ENCODE results near the gene ADCY3.

The ADCY3 gene

GRCh38 chr2:24872344-24873115, 47.5 kb downstream of the ADCY3 start:
- DNase-seq, result no peak

DNA sequence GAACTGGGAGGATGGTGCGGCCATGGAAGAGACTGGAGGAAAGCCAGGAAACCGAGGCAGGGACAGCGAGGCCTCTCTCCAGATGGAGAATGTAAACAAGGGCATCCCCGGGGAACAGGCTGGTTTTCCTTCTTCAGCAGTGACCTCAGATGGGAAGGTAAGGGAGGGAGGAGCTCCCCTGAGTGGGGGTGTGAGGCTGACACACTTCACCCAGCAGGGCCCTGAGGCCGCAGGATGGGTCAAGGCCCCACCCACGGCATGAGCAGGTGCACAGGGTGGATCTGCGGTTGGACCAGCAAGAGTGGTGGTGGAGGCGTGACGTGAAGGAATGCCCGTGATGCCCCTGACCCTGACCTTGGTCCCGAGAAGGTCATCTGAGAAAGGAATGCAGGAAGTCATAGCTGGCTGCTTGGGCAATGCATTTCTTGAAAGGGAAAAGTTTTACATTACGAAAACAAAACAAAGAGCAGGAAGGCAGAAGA, 48.1 kb downstream of the ADCY3 start:
- no peak for DNase-seq

DNA sequence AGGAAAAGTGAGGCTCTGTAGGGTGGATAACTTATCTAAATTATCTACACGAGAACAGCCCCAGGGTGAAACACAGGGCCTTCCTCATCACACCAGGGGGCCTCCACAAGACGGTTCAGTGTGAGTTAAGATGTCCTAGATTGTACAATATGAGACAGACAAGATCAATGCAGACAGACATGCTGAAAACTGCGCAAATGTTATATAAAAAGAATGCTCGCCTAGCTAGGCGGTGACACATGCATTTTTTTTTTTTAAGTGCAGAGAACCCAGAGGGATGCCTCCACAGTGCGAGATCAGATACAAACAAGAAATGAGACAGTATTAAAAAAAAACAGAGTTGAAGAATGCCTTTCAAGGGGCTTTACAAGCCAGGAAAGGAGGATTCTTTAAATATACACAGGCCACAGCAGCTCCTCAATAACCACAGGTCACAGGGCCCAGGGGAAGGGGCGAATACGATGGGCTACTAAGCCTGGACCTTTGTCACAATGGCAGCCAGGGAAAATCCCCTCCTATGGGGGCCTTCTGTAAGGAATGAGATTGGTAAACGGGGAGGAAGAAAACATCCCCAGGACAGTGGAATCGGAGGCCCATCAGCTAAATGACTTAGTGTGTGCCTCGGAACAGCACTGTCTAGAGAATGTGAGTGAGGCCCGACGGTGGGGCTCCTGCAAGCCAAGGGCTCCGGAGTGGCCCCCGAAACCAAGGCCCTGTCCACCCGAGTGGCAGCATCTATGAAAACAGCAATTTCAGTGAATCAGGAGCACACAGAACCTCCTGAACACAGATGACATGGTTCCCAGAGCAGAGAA, 48.9 kb downstream of the ADCY3 start:
- DNase-seq, result no peak

- DNase-seq, result no peak
Observed at GRCh38 chr2:24870440-24870839, 49.6 kb downstream of the ADCY3 start.

DNA sequence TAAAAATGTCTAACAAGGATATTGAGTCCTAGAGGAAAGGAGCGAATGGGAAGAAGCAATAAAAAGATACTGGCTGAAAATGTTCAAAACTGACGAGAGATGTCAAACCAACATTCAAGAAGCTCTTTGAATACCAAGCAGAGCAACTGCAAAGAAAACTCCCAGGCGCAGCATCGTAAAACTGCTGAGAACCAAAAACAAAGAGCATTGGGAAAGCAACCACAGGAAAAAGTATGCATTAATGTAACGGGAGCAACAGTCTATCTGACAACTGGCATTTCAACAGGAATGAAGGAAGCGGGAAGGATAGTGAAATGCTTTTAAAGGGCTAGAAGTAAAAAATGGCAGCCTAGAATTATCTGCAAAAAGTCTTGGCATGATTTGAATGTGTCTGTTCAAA, 53.1 kb downstream of the ADCY3 start:
- no peak for DNase-seq

GRCh38 chr2:24863641-24864040, 56.4 kb downstream of the ADCY3 start:
- no peak for DNase-seq

DNA sequence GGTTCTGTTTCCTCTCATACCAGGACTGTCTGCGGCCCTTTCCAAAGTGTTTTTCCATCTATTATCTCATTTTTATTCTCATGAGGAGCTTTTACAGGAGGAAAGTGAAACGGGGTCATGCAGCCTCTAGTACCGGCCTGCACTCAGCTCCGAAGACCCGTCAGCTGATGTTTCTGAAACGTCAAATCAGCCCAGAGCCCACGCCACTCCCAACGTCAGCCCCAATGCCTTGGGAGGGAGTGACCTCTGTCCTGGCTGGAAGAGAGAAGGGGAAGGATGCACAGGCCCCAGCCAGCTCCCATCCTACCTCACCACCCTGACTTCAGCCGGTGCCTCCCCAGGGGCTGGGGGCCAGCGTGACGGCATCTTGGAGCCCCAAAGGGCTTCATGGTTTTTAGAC, 58.5 kb downstream of the ADCY3 start:
- DNase-seq, result no peak

- DNase-seq, result no peak
Observed at GRCh38 chr2:24860631-24861030, 59.4 kb downstream of the ADCY3 start.

- no peak for DNase-seq
Observed at GRCh38 chr2:24859968-24860600, 60.0 kb downstream of the ADCY3 start.

DNA sequence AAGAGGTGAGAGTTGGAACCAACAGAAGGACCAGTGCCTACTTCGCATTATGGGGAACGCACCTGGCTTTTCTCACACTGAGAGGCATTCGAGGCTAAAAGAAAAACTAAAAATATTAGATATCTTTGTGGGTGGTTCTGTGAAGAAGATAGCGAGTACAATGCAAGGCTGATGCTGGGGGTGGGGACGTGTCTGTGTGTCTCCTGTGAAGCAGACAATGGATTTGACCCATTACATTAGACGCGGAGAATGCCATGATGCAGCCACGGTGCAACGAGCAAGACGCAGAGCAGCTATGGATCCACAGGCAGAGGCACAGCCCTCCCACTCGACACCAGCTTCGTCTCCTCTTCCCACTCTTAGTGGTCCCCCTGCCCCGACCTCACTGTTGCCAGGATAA, 61.0 kb downstream of the ADCY3 start:
- no peak for DNase-seq

- DNase-seq, result no peak
Observed at GRCh38 chr2:24857746-24858145, 62.3 kb downstream of the ADCY3 start.

DNA sequence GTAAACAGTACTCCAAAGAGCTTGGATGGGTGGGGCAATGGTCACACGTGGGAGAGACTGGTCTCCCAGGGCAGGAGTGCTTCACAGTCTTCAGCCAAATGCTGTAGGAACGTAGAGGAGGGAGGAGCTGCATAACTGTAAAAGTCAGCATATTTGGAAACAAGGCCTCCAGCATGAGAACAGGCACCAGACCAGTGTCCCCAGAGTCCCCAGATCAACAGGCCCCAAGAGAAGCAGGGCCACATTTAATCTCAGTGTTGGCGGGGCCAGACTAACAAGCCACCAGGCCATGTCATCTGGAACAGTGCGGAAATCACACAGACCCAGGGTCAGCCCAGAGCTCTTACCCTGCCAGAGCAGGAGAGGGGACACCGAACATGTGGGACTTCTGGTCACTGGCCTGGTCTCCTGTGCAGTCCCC, 63.2 kb downstream of the ADCY3 start:
- no peak for DNase-seq

GRCh38 chr2:24855726-24856125, 64.3 kb downstream of the ADCY3 start:
- DNase-seq, result no peak

DNA sequence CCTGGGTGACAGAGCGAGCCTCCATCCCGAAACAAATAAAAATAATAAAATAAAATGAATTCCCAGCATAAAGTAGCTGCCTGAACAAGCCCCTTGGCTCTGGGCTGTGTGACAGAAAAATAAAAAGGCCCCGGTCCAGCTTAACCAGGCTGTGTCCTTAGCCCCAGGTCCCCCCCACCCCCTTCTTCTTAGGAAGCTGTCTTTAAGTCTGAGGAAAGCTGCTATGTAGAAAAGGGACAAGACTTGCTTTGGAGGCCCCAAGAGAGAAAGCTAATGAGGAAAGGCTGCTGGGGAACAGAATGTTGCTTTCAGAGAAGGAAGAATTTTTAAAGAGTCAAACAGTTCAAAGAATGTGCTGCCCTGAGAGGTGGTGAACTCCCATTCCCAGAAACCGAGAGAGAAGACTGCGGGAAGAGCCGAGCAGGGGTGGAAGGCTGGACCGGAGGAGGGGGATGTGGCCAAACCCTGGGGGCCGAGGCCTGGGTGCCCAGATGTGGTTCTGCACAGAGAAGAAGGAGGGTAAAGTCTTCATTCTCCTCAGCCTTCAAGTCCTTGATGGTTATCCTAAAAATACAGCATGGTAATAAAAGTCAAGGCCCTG, 64.9 kb downstream of the ADCY3 start:
- no peak for DNase-seq

GRCh38 chr2:24853996-24854395, 66.0 kb downstream of the ADCY3 start:
- no peak for DNase-seq

DNA sequence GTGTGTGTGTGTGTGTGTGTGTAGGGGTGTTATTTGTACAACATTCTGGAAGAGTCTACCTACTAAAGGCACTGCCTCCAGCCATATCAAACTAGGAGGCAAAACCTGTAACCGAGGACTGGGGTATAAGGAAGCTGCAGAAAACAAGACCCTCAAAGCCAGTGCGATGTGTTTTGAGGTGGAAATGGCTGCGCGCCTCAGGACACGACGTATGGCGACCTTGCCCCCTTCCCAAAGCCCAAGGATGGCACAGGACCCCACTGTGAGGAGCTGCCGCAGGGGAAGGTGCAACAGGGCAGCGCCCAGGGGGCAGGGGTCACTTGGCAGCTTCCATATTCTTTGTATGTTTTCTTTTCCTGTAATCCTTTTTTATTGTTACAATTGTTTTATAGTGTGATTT, 67.0 kb downstream of the ADCY3 start:
- no peak for DNase-seq

DNA sequence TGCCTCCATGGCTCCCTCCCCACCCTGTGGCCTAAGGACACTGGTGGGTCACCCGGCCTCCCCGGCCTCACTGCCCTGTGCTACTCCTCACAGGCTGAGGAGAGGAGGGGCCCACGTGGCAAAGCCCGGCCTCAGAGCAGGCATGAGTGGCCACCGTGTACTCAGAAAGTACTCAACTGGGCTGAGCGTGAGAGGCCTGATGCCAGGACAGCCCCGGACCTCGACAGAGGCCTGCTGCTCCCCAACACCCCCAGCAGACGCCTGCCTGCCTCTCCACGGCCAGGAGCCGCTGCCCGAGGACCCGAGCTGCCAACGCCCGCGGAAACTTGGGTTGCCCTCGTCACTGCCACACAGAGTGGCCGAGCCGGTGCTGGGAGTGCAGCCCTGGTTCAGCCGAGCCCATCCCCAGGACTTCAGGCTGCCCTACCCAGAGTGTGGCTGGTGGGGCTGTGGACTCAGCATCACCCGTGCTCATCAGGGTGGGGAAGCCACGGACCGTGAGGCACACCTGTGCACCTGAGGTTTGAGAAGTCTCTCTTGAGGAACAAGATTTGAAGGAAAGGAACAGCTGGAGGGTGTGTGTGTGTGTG, 67.5 kb downstream of the ADCY3 start:
- DNase-seq, result no peak

DNA sequence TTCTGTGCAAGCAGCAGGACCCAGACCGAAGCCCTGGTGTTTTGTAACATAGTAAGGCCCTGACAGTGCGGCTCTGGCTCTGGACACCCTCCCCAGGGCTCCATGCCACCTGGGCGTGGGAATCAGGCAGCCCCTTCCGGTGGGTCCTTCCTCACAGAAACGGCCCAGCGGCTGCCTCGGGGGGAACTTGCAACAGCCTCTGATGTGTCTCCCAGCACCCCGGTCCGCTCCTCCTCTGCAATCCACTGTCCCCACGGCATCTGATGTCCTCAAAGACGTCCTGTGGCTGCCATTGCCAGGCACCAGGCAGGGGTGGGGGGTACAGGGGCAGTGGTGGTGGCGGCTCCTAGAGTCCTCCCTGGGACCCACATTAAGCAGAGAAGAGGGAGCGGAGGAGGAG, 68.0 kb downstream of the ADCY3 start:
- DNase-seq, result no peak

DNA sequence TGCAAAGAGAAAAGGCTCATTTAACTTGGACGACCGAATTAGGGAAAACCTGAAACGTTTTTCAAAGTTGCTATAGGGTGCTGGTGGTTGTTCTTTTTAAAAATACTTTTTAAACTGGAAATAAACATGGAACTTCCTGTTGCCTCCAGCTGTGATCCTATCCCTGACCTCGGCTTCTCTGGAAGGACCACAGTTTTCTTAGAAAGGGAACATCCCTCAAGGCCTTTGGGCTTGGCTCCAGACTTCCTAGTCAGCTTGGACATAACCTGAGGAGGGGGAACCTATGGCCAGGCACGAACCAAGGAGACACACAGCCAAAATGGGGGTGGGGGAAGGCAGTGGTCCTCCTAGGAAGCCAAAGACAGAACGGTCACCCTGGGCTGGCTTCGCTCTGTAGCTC, 69.1 kb downstream of the ADCY3 start:
- DNase-seq, result no peak

DNA sequence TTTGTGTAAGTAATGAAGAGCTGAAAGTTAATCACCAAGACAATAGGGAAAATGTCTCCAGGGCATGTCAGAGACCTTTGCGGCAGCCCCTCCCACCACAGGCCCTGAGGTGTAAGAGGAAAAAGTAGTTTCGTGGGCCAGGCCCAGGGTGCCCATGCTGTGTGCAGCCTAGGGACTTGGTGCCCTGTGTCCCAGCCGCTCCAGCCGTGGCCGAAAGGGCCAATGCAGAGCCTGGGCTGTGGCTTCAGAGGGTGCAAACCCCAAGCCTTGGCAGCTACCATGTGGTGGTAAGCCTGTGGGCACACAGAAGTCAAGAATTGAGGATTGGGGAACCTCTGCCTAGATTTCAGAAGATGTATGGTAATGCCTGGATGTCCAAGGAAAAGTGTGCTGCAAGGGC, 74.3 kb downstream of the ADCY3 start:
- no peak for DNase-seq

DNA sequence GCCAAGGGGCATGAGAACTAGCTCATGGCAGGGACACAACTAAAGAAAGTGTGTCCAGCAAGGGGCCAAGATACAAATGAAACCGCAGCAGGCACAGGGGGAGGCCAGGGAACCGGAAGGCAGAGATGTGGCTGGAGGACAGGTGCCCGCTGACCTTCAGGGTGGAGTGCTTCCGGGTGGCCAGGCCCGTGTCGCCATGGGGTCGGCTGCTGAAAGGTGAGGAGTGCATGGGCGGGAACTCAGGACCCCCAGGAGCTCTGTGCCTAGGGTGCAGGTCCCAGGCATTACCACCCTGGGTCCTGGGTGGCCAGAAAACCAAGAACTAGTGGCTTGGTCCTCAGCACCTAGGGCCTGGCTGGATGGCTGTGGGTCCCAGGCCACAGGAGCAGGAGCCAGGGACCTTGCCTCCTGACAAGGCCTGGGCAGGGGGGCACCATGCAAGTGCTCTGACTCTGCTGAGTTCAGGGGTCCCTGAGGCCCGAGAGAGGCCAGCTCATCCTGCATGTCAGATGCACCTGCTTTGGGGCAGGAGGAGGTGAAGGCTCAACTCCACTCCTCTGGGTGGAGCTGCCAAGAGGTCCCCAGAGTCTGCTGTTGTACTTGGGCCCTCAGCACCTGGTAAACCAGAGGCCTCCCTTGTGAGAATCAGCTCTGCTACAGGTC, 75.9 kb downstream of the ADCY3 start:
- no peak for DNase-seq

GRCh38 chr2:24843330-24843860, 76.6 kb downstream of the ADCY3 start:
- no peak for DNase-seq
